ENCODE measurements around the gene MUC20. TPM values are rescaled to one million over a fixed set of nuclear protein-coding genes. Genes with fewer than 3 reads are reported as not detected.
"Not testable (repeated sequence)": the region's sequence is repeated elsewhere in the genome, so short reads cannot be mapped to it uniquely, and the experiment has no call there.

The MUC20 gene
- polyA plus RNA-seq, 1 donor (not counting 4 experiments of a cell fraction or from before 2014, with no cell fraction given) = 0.21 TPM

GRCh38 chr3:195774917-195775316 lies 54.1 kb downstream of the MUC20 start:
- H3K9me1 ChIP-seq (ENCODE audit: control insufficient read depth, extremely low read depth, insufficient read depth, low read length) = no peaks in the 10 kb centered on the region
- H4K20me1 ChIP-seq (ENCODE audit: control insufficient read depth, extremely low read depth, insufficient read depth, low read length) = no peaks in the 10 kb centered on the region
- no peaks in the 10 kb centered on the region for H3K79me2 ChIP-seq (ENCODE audit: control insufficient read depth, insufficient read depth, low read length)
- DNase-seq (ENCODE audit: low read depth, low spot score) (no peak), FAIRE-seq (no peak)
- H3K9ac ChIP-seq (ENCODE audit: control insufficient read depth, extremely low read depth, insufficient read depth, low read length) = no peak overlapping the region
- H3K4me2 ChIP-seq (ENCODE audit: control insufficient read depth, extremely low read depth, insufficient read depth, low read depth, low read length) = no peak overlapping the region
- no peaks in the 10 kb centered on the region for H3K36me3 ChIP-seq (ENCODE audit: control insufficient read depth in 2 of 2, extremely low read depth in 1 of 2, insufficient read depth in 2 of 2, low read length in 2 of 2)
- H3K4me1 ChIP-seq (ENCODE audit: control insufficient read depth, extremely low read depth, insufficient read depth, low read length) = no peaks in the 10 kb centered on the region
- H3K27me3 ChIP-seq (ENCODE audit: control insufficient read depth, extremely low read depth, insufficient read depth, low read length) = no peaks in the 10 kb centered on the region
- H2AFZ ChIP-seq (ENCODE audit: control insufficient read depth, low read length) = no peak overlapping the region
- TF ChIP-seq CTCF (optimal IDR thresholded peaks at IDR 0.05 in 1 of 3, IDR thresholded peaks at IDR 0.05 in 1 of 3, conservative IDR thresholded peaks at IDR 0.05 in 1 of 3; ENCODE audit: extremely low read depth in 1 of 3, insufficient read depth in 2 of 3, low read length in 3 of 3) = peak in 2 of 3 experiments; percentile 23
- no peak for TF ChIP-seq EZH2 (IDR thresholded peaks at IDR 0.05; ENCODE audit: low read length)
- dilution Hi-C loops (cut with MboI; ENCODE audit: extremely low pct_ligation_motif_present, low sequenced_read_pairs) = no loop called here
- no peak overlapping the region for H3K27ac ChIP-seq (ENCODE audit: control insufficient read depth, insufficient read depth, low read length)
- peaks cover 2% of the 10 kb centered on the region for H3K9me3 ChIP-seq (ENCODE audit: control insufficient read depth, low read depth, low read length)
- H3K4me3 ChIP-seq (ENCODE audit: control insufficient read depth in 2 of 3, extremely low read depth in 1 of 3, insufficient read depth in 2 of 3, low read depth in 1 of 3, low read length in 3 of 3) = no peak overlapping the region

- Histone ChIP-seq H3K27me3 (ENCODE audit: control insufficient read depth, extremely low read depth, insufficient read depth, low read length) (no peaks in the 10 kb centered on the region), H3K27ac (ENCODE audit: control insufficient read depth, insufficient read depth, low read length) (no peak overlapping the region), H3K36me3 (ENCODE audit: control insufficient read depth in 2 of 2, extremely low read depth in 1 of 2, insufficient read depth in 2 of 2, low read length in 2 of 2) (no peaks in the 10 kb centered on the region), H3K9me3 (ENCODE audit: control insufficient read depth, low read depth, low read length) (peaks cover 5% of the 10 kb centered on the region), H3K4me3 (ENCODE audit: control insufficient read depth in 2 of 3, extremely low read depth in 1 of 3, insufficient read depth in 2 of 3, low read depth in 1 of 3, low read length in 3 of 3) (no peak overlapping the region), H3K79me2 (ENCODE audit: control insufficient read depth, insufficient read depth, low read length) (no peaks in the 10 kb centered on the region), H3K9me1 (ENCODE audit: control insufficient read depth, extremely low read depth, insufficient read depth, low read length) (no peaks in the 10 kb centered on the region), H3K4me2 (ENCODE audit: control insufficient read depth, extremely low read depth, insufficient read depth, low read depth, low read length) (no peak overlapping the region), H3K4me1 (ENCODE audit: control insufficient read depth, extremely low read depth, insufficient read depth, low read length) (no peaks in the 10 kb centered on the region), H3K9ac (ENCODE audit: control insufficient read depth, extremely low read depth, insufficient read depth, low read length) (no peak overlapping the region), H2AFZ (ENCODE audit: control insufficient read depth, low read length) (no peak overlapping the region), H4K20me1 (ENCODE audit: control insufficient read depth, extremely low read depth, insufficient read depth, low read length) (no peaks in the 10 kb centered on the region)
- dilution Hi-C loops (cut with MboI; ENCODE audit: extremely low pct_ligation_motif_present, low sequenced_read_pairs) = no loop called here
- TF ChIP-seq EZH2 (IDR thresholded peaks at IDR 0.05; ENCODE audit: low read length) (no peak), CTCF (optimal IDR thresholded peaks at IDR 0.05 in 1 of 3, IDR thresholded peaks at IDR 0.05 in 1 of 3, conservative IDR thresholded peaks at IDR 0.05 in 1 of 3; ENCODE audit: extremely low read depth in 1 of 3, insufficient read depth in 2 of 3, low read length in 3 of 3) (no peak)
- DNase-seq (ENCODE audit: low read depth, low spot score) (no peak), FAIRE-seq (no peak)
Observed at GRCh38 chr3:195777975-195778374, 57.2 kb downstream of the MUC20 start.

GRCh38 chr3:195781236-195781635 lies 60.5 kb downstream of the MUC20 start:
- H3K27ac ChIP-seq (ENCODE audit: control insufficient read depth, insufficient read depth, low read length); H3K27me3 ChIP-seq (ENCODE audit: control insufficient read depth, extremely low read depth, insufficient read depth, low read length); H3K79me2 ChIP-seq (ENCODE audit: control insufficient read depth, insufficient read depth, low read length); H3K4me1 ChIP-seq (ENCODE audit: control insufficient read depth, extremely low read depth, insufficient read depth, low read length); H3K36me3 ChIP-seq (ENCODE audit: control insufficient read depth in 2 of 2, extremely low read depth in 1 of 2, insufficient read depth in 2 of 2, low read length in 2 of 2); H3K4me2 ChIP-seq (ENCODE audit: control insufficient read depth, extremely low read depth, insufficient read depth, low read depth, low read length); FAIRE-seq; H4K20me1 ChIP-seq (ENCODE audit: control insufficient read depth, extremely low read depth, insufficient read depth, low read length); H3K9me3 ChIP-seq (ENCODE audit: control insufficient read depth, low read depth, low read length); H3K4me3 ChIP-seq (ENCODE audit: control insufficient read depth in 2 of 3, extremely low read depth in 1 of 3, insufficient read depth in 2 of 3, low read depth in 1 of 3, low read length in 3 of 3); H2AFZ ChIP-seq (ENCODE audit: control insufficient read depth, low read length); H3K9me1 ChIP-seq (ENCODE audit: control insufficient read depth, extremely low read depth, insufficient read depth, low read length); DNase-seq (ENCODE audit: low read depth, low spot score); H3K9ac ChIP-seq (ENCODE audit: control insufficient read depth, extremely low read depth, insufficient read depth, low read length); dilution Hi-C loops (cut with MboI; ENCODE audit: extremely low pct_ligation_motif_present, low sequenced_read_pairs): not testable (repeated sequence)

Measured in keratinocyte (primary cell).